RKO (cell line): ENCODE data around the gene ZNF423.
"Not testable (repeated sequence)": the region's sequence is repeated elsewhere in the genome, so short reads cannot be mapped to it uniquely, and the experiment has no call there.

Experiments used
- DNase-seq: peaks from one replicate; pipeline ENCODE4 v3.0.0-alpha.2; 2016; ENCODE audit warnings: low spot score

ZNF423 gene

DNA sequence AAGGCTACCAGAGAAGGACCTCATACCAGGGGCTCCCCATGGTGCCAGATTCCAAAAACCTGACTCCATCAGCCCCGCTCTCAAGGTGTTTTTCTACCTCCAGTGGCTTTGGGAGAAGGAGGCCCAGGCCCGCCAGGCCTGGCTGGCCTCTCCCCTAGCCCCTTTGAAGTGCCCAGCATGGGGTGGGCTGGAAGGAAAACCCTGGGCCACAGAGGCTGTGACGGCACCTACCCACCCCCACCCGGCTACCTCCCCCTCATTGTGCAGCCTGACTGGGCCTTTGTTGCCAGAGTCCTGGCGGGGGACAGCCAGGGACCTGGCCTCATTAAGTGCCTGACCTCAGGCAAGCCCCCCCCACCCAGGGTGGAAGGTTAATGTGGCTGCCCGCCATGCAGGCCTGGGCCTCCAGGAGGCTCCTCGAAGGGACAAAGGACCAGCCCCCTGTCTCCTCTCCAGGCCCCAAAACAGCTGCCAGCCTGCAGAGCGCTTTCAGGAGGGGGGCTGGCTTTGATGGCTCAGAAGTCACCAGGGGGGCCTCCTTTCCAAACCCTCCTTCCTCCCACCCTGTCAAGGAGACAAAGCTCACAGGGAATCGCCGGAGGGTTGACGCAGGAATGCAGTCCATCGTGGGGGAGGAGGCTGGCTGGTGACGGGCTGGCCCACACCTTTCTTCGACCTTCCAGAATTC, 159.4 kb downstream of the ZNF423 start:
- DNase-seq: no peak

DNA sequence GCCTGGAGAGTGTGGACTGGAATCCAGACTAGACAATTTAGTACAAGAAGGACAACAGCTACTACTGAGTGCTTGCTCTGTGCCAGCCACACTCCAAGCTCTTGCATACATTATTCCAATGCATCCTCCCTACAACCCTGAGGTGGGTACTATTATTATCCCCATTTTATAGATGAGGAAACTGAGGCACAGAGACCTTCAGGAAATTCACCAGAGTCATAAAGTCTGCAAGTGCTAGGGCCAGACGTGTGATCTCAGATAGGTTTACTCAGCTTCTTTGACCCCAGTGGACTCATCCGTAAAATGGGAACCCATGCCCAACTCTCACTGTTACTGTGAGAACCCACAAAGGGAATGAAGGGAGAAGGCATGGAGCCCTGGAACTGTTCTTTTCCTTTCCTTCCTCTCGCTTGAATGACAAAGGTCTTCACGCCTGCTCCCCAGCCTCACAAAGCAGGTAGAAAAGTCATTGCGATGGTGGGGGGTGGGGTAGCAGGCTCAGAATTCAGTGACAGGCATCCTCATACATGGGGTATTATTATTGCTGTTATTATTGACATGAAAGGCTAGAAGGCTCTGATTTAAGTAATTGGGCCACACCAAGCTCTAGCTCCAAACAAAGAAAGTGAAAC, 160.0 kb downstream of the ZNF423 start:
- no peak for DNase-seq

DNA sequence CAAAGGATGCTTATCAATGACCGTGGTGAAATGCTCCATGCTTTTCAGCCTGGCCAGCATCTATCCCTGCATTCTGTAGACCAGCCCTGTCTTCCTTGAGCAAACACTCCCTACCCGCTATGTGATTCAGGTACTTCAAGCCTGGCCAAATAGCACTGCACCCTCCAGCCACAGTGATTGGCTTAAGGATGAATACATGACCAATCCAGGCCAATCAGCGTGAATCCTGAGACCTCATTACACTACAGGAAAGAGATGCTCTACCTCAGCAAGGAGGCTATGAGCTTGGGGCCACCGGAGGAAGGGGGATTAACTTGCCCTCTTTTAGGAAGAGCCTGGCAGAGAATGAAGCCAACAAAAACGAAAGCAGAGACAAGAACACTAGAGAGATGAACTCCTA, 162.5 kb downstream of the ZNF423 start:
- no peak for DNase-seq

DNA sequence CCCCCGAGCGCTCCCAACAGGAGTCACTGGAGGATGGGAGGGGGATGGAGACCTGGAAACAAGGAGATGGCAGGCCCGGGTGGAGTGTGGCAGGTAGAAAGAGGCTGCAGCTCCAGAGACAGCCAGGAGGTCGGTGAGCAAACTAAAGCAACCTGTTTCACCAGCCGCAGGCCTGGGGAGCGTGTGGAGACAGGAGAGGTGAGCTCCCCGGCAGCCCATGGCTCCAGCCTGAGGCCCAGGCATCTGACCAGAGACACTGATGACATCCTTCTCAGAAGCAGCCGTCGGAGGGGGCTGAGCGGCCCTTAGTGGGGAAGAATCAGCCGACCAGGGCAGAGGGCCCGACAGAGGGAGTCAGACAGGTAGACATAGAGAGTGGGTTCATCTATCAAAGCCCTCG, 165.1 kb downstream of the ZNF423 start:
- no peak for DNase-seq

GRCh38 chr16:49688036-49688697, 167.7 kb downstream of the ZNF423 start:
- DNase-seq: no peak

DNA sequence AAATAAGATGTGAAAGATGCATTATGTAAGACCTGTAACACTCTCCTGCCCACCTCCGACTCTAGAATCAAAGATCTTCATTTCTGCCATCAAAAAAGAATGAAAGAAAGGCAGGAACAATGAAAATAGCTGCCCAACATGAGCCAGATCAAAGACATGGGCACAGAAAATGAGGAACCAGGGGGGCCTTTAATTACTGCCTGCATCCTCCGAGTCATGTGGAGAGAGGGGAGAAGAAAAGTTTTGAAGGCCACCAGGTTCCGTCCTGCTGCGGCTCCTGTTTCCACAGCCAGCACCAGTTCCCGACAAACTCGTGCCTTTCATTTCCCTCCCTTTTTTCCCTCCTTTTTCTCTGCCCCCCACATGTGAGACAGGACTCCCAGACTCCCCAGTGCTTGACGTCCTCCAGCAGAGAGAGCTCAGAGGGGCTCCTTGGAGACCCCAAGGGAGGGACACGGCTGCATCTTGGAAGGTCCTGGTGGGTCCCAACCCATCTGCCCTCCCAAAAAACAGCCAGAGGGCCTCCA, 168.4 kb downstream of the ZNF423 start:
- DNase-seq: no peak

DNA sequence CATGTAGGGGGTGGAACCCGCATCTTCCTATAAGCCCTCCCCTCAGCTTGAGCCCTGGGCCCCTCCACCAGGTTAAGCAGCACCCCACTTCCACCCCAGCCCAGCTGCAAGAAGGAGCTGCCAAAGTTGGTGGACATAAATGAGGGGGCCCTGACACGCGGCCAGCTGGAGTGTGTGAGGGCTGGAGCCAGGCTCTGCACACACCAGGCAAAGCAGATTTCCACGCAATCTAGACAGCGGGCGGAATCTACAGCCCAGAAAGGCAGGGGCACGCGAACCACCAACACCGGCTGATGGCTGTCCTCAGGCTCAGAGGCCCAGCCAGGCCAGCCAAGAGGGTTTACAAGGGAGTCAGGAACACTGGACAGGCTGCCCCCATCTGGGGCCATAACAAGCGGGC, 171.2 kb downstream of the ZNF423 start:
- DNase-seq: no peak

DNA sequence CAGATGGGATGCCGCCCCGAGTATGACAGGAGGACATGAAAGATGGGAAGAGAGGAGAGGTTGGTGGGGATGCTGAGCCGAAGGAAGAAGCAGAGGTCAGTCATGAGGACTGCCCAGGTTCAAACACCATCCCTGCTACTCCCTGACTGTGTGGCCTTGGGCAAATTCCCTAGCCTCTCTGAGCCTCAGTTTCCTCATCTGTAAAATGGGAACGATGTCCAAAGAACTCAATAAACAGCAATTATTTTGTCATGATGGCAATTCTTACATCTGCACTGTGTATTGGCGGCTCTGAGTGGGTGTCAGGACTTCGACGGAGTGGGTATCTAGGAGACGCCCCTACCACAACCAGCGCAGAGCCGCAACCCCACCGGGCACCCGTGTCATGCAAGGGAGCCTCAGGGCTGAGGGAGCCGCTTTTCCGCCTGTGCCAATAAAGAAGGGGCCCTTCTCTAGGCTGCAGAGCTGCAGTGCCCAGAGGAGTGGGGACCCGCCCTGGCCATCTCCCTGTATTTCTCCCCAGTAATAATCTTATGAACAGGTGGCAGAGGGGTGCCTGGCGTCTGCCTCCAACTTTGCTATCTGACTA, 173.2 kb downstream of the ZNF423 start:
- no peak for DNase-seq

DNA sequence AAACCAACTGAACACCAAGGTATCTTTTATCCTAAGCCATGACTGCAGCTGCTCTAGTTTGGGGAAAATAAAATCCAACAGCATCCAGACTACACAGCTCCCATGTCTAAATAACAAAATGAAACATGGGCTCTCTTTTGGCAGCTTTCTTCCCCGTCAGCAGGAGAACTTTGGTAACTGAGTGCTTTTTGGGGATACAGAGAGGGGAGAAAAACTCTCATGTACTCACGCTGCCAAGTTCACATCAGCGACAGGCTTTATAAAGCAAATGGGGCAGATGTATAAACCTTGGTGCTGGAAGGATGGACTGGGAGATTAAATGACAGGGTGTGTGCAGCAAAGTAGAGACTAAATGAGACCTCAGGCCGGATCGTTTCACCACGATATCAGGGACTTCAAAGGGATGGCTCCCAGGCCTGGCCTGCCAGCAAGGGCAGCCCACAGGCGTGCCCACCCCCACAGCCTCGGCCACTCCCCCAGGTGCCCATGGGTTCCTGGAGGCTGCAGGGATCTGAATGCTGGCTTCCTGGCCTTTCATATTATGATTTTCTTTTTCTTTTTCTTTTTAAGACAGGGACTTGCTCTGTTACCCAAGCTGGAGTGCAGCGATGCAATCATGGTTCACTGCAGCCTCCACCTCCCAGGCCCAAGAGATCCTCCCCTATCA, 174.6 kb downstream of the ZNF423 start:
- DNase-seq: no peak

DNA sequence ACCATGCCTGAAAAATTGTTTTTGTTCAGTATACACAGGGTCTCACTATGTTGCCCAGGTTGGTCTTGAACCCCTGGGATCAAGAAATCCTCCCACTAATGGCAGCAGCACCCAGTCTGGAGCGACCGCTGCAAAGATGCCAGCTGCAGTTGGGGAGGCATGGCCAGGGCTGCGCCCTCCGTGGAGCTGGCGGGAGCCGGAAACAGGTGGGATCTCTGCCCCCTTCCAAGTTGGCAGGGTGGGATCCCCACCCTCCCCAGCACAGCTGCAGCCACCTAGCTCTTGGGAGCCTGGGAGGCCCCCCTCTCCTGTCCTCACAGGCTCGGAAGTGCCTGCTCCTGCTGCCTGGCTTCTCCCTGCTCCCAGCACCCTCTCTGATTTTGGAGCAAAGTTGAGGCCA, 176.8 kb downstream of the ZNF423 start:
- no peak for DNase-seq

- DNase-seq: not testable (repeated sequence)
Measured at GRCh38 chr16:49677661-49678060, 178.3 kb downstream of the ZNF423 start.

GRCh38 chr16:49675413-49675812, 180.5 kb downstream of the ZNF423 start:
- DNase-seq: no peak

DNA sequence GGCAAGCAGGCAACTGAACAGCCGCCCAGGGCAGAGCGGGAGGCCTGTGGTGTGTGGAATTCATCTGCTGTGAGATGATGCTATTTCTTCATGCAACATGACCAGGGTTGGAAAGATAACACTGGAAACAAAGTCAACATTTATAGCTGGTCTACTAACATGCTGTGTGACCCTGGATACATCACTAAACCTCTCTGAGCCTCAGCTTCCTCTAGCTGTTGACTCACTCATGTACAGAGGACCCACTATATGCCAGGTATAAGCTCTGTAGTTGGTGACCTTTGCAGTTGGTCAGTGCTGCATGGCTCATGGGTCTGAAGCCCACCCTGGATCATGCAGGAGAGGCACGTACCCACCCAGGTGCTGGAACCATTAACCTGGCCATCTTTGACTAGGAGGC, 180.9 kb downstream of the ZNF423 start:
- no peak for DNase-seq

DNA sequence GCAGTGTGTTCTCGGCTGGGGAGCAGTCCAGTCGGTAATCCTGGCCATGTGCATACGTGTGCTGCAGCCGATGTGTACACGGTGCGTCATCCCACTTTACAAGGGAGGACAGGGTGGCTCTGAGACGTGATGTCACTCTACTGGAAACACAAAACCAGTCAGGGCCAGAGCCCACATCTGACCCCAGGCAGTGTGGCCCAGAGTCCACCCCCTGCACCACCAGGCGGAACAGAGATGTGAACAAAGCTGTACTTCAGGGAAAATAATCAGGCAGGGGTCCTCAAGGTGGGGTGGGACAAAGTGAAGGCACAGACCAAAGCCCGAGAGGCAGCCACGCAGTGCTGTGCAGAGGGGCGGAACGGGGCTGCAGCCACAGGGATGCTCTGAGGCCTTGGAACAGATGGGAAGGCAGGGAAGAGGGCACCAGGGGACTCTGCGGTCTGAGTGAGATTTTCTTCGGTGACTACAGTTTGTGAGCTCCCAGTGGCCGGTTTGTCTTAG, 181.5 kb downstream of the ZNF423 start:
- DNase-seq: no peak

DNA sequence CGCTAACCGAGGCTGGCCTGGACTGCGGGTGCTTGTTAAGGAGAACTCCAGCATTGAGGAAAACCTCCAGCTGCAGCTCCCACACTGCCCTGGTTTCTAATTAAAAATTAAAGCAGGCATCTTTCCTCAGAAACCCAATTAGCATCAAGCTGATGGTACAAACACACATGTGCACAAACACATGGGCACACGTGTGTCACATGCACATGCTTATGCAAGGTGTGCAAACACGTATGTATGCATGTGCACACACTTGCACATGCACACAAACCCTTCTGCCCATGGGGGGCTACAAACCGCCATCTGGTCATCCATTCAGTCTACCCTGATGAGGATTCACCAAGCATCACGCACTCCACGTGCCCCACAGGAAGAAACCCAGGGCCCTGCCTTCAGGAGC, 182.5 kb downstream of the ZNF423 start:
- DNase-seq: no peak

DNA sequence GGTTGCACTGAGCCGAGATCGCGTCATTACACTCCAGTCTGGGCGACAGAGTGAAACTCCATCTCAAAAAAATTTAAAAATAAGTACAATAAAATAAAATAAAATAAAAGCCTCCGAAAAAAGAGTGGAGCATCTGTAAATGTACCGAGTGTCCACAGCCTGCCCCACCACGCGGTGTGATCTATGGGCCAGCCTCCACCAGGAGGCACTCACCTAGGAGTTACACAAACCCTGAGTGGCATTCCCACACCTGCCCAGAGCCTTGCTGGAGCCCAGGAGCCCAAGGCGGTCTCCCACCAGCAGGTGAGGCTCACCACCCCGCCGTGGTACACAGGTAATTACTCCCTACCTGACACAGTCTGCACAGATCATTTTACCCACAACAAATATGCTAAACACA, 183.2 kb downstream of the ZNF423 start:
- DNase-seq: no peak

DNA sequence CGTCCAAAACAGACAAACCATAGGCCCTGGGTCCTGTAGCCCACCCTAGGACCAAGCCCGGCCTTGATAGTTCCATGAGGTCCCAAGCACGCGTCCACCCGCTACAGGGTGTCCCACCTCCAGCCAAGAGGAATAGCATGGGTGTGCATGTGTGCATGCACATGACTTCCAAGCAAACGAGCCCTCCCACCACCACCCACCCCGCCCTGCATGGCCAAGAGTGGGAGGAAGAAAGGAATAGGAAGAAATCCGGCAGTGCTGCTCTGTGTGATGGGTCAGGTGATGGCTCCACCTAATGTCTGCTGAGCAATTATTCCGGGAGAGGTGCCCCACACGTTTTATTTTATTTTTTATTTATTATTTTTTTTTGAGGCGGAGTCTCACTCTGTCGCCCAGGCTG, 184.6 kb downstream of the ZNF423 start:
- DNase-seq: no peak

DNA sequence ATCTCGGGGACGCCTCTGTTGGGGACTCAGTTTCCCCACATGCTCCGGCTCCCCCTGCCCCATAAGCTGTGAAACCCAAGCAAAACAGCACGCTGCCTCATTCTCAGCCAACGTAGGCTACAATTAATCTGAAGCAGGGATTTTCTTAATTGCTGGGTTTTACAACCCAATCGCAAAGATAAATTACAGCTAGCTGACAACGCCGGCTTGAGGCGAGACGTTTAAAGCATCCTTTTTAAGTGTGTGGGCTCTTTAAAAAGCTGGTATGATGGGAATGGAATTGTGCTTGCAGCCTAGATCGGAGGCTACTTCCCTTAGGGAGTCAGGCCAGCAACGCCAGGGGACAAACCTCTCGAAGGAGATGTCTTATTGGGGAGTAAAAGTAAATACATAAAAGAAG, 185.3 kb downstream of the ZNF423 start:
- DNase-seq: no peak

GRCh38 chr16:49665482-49666230, 190.3 kb downstream of the ZNF423 start:
- DNase-seq: no peak

GRCh38 chr16:49664221-49665215, 191.4 kb downstream of the ZNF423 start:
- no peak for DNase-seq
